Osteoblast (primary cell): ENCODE measurements around the gene GREB1. TPM values are rescaled to one million over a fixed set of nuclear protein-coding genes. Genes with fewer than 3 reads are reported as not detected.

ENCODE experiments used
- DNase-seq: peaks from one replicate; pipeline ENCODE4 v3.0.0; 2011; ENCODE audit warnings: low spot score, mixed read lengths; ENCODE audit not compliant: insufficient read length; ENCODE audit errors: missing footprints
- H2AFZ ChIP-seq: 2 replicates; pipeline ENCODE4 v1.6.0; 2011; ENCODE audit warnings: mild to moderate bottlenecking, low read length
- H3K27ac ChIP-seq: 2 replicates; pipeline ENCODE4 v1.5.1; 2011; ENCODE audit warnings: mild to moderate bottlenecking, low read depth, low read length, moderate library complexity
- H3K27me3 ChIP-seq: 2 replicates; pipeline ENCODE4 v1.6.0; 2012; ENCODE audit warnings: mild to moderate bottlenecking, control low read depth, inconsistent platforms, low read length, moderate library complexity; ENCODE audit not compliant: insufficient read depth
- H3K36me3 ChIP-seq: 2 replicates; pipeline ENCODE4 v1.5.1; 2011; ENCODE audit warnings: mild to moderate bottlenecking, low read length, control low read depth, moderate library complexity; ENCODE audit not compliant: insufficient read depth
- H3K4me1 ChIP-seq: 2 replicates; pipeline ENCODE4 v1.5.1; 2011; ENCODE audit warnings: mild to moderate bottlenecking, low read length, control low read depth, moderate library complexity; ENCODE audit not compliant: insufficient read depth
- H3K4me2 ChIP-seq: 2 replicates; pipeline ENCODE4 v1.6.0; 2011; ENCODE audit warnings: mild to moderate bottlenecking, low read length; ENCODE audit not compliant: insufficient read depth
- H3K4me3 ChIP-seq: fragments of 200-600 bp; sonication (generic); 3 replicates; pipeline ENCODE4 v1.5.1; 2012; ENCODE audit warnings: mild to moderate bottlenecking, low read length, inconsistent platforms; ENCODE audit not compliant: insufficient read depth
- H3K79me2 ChIP-seq: 2 replicates; pipeline ENCODE4 v1.6.0; 2012; ENCODE audit warnings: mild to moderate bottlenecking, low read length, control low read depth, inconsistent platforms; ENCODE audit not compliant: insufficient read depth
- H3K9me3 ChIP-seq: 2 replicates; pipeline ENCODE4 v1.5.1; 2011; ENCODE audit warnings: low read depth, low read length, control low read depth
- H4K20me1 ChIP-seq: 2 replicates; pipeline ENCODE4 v1.6.0; 2012; ENCODE audit warnings: mild to moderate bottlenecking, low read length, control low read depth; ENCODE audit not compliant: insufficient read depth
- CTCF ChIP-seq: IDR thresholded peaks from 2 replicates; pipeline ENCODE4 v1.5.1; 2011; ENCODE audit warnings: mild to moderate bottlenecking, low read depth, low read length, moderate library complexity; ENCODE audit errors: extremely low read depth
- total RNA-seq: library from RNA; depleted of rRNA; stranded (reverse); fragments of >200 nt; gene quantifications from 2 replicates; pipeline ENCODE4 v1.2.3, GENCODE V29; 2012

GREB1 gene
- total RNA-seq, 1 donor: 1.1 TPM

- no peaks in the 10 kb centered on the region for H3K9me3 ChIP-seq
- no peaks in the 10 kb centered on the region for H3K4me1 ChIP-seq
- no peaks in the 10 kb centered on the region for H3K79me2 ChIP-seq
- H3K27ac ChIP-seq: no peak overlapping the region
- TF ChIP-seq CTCF: no peak
- H2AFZ ChIP-seq: no peak overlapping the region
- DNase-seq: no peak
- H4K20me1 ChIP-seq: no peaks in the 10 kb centered on the region
- H3K27me3 ChIP-seq: peaks cover 2% of the 10 kb centered on the region
- no peaks in the 10 kb centered on the region for H3K36me3 ChIP-seq
- H3K4me3 ChIP-seq: no peak overlapping the region
- H3K4me2 ChIP-seq: no peak overlapping the region
Measured at GRCh38 chr2:11576398-11576797, 42.6 kb downstream of the GREB1 start.

- Histone ChIP-seq H3K4me1 (no peaks in the 10 kb centered on the region), H4K20me1 (no peaks in the 10 kb centered on the region), H3K79me2 (no peaks in the 10 kb centered on the region), H3K27me3 (peaks cover 7% of the 10 kb centered on the region), H3K9me3 (no peaks in the 10 kb centered on the region), H3K4me2 (no peak overlapping the region), H3K36me3 (no peaks in the 10 kb centered on the region), H2AFZ (no peak overlapping the region), H3K4me3 (no peak overlapping the region), H3K27ac (no peak overlapping the region)
- TF ChIP-seq CTCF: no peak
- no peak for DNase-seq
Measured at GRCh38 chr2:11577101-11577883, 43.4 kb downstream of the GREB1 start.

GRCh38 chr2:11578081-11578948 lies 44.5 kb downstream of the GREB1 start:
- Histone ChIP-seq H3K79me2 (no peaks in the 10 kb centered on the region), H3K27me3 (peaks cover 7% of the 10 kb centered on the region), H3K9me3 (no peaks in the 10 kb centered on the region), H3K4me2 (no peak overlapping the region), H3K36me3 (no peaks in the 10 kb centered on the region), H3K27ac (no peak overlapping the region), H2AFZ (no peak overlapping the region), H4K20me1 (no peaks in the 10 kb centered on the region), H3K4me1 (peaks cover 4% of the 10 kb centered on the region), H3K4me3 (no peak overlapping the region)
- DNase-seq: no peak
- TF ChIP-seq CTCF: no peak
